GM12878 (cell line): Measurements from ENCODE around the gene IGFLR1. TPM values are rescaled to one million over a fixed set of nuclear protein-coding genes. Genes with fewer than 3 reads are reported as not detected.
A peak's percentile ranks its signal among the peaks of the same experiment; 100 is the strongest.

Experiments
- CEBPZ ChIP-seq: fragments of 150-350 bp; IDR thresholded peaks from 2 replicates; pipeline ENCODE4 v1.6.1; 2016; ENCODE audit warnings: low read depth, low read length
- GABPA ChIP-seq: IDR thresholded peaks from 2 replicates; pipeline ENCODE4 v1.6.1; 2014; ENCODE audit warnings: antibody characterized with exemption, low read depth, mild to moderate bottlenecking, inconsistent platforms
- HCFC1 ChIP-seq: fragments of 150-350 bp; IDR thresholded peaks from 2 replicates; pipeline ENCODE4 v1.6.1; 2014; ENCODE audit warnings: low read length
- KLF5 ChIP-seq: fragments of 450-650 bp; IDR thresholded peaks from 2 replicates; pipeline ENCODE4 v1.6.1; 2014; ENCODE audit warnings: mild to moderate bottlenecking; ENCODE audit not compliant: partially characterized antibody
- NRF1 ChIP-seq: conservative IDR thresholded peaks from 2 replicates; pipeline ENCODE4 v1.6.1; 2011; ENCODE audit warnings: mild to moderate bottlenecking, low read depth, low read length, improper control_type of control experiment
- POLR2AphosphoS2 ChIP-seq: IDR thresholded peaks from 2 replicates; pipeline ENCODE4 v1.6.1; 2011; ENCODE audit warnings: low read depth, mild to moderate bottlenecking, low read length, improper control_type of control experiment, moderate library complexity
- POLR2AphosphoS5 ChIP-seq: IDR thresholded peaks from 2 replicates; pipeline ENCODE4 v1.6.1; 2011; ENCODE audit warnings: mild to moderate bottlenecking, low read length, inconsistent platforms
- RELA ChIP-seq: fragments of 450-650 bp; IDR thresholded peaks from 2 replicates; pipeline ENCODE4 v1.8.0; 2014; ENCODE audit warnings: borderline replicate concordance; ENCODE audit not compliant: partially characterized antibody
- SIX5 ChIP-seq: IDR thresholded peaks from 2 replicates; pipeline ENCODE4 v1.6.1; 2011; ENCODE audit warnings: mild to moderate bottlenecking, low read depth, low read length, moderate library complexity; ENCODE audit not compliant: severe bottlenecking
- SMARCA5 ChIP-seq: fragments of 450-650 bp; IDR thresholded peaks from 2 replicates; pipeline ENCODE4 v1.6.1; 2017; ENCODE audit warnings: mild to moderate bottlenecking
- STAT3 ChIP-seq: IDR thresholded peaks from 2 replicates; pipeline ENCODE4 v1.6.1; 2011; ENCODE audit warnings: low read depth, low read length, improper control_type of control experiment
- SUPT20H ChIP-seq: IDR thresholded peaks from 2 replicates; pipeline ENCODE4 v1.6.1; 2011; ENCODE audit warnings: low read depth, mild to moderate bottlenecking, low read length, moderate library complexity, borderline replicate concordance; ENCODE audit not compliant: control insufficient read depth
- TARDBP ChIP-seq: IDR thresholded peaks from 2 replicates; pipeline ENCODE4 v1.6.1; 2016; ENCODE audit warnings: borderline replicate concordance
- ZNF207 ChIP-seq: fragments of 450-650 bp; IDR thresholded peaks from 2 replicates; pipeline ENCODE4 v1.6.1; 2014; ENCODE audit warnings: antibody characterized with exemption, mild to moderate bottlenecking, borderline replicate concordance
- ZNF24 ChIP-seq: fragments of 450-650 bp; IDR thresholded peaks from 2 replicates; pipeline ENCODE4 v1.6.1; 2017; ENCODE audit warnings: antibody characterized with exemption, mild to moderate bottlenecking
- ZNF687 ChIP-seq: fragments of 450-650 bp; IDR thresholded peaks from 2 replicates; pipeline ENCODE4 v1.6.1; 2017; ENCODE audit warnings: mild to moderate bottlenecking, moderate library complexity
- polyA plus RNA-seq, 11 experiments: library from polyadenylated mRNA; depleted of rRNA in 4 of 11; unstranded in 6 of 11; stranded (reverse) in 5 of 11; fragments of >200 nt; fragmentation: Nextera tagmentation in 4 of 11; fragmentation: Illumina TruSeq in 1 of 11; extraction: Ambion mirVana in 4 of 11; extraction: Trizol in 1 of 11; gene quantifications; 1 replicate in 1 of 11; 2 replicates in 10 of 11; pipeline versions ENCODE4 v1.2.1 to v1.2.3, GENCODE V29; 2011 to 2016; ENCODE audit warnings: inconsistent platforms in 2 of 11, missing spikeins in 2 of 11, low read depth in 1 of 11
- total RNA-seq, 4 experiments: library from RNA; depleted of rRNA in 3 of 4; stranded (reverse); fragments of >200 nt in 3 of 4; fragmentation: Illumina TruSeq in 1 of 4; extraction: Trizol in 1 of 4; gene quantifications; 2 replicates each; pipeline versions ENCODE4 v1.2.1 to v1.2.3, GENCODE V29; 2013 to 2021
- TF ChIP-seq, protein P1 (sequence below): IDR thresholded peaks from 2 replicates; pipeline ENCODE4 v1.6.1; 2012; ENCODE audit warnings: low read depth, low read length, improper control_type of control experiment

Gene IGFLR1
- total and polyA plus RNA-seq, 10 of the 15 experiments (the other 5 are each of a cell fraction or from before 2014, with no cell fraction given) = 2.5 to 39.9 (median 24.8) TPM

- TF ChIP-seq CEBPZ (no peak), SIX5 (peak; percentile 88), SUPT20H (no peak), ZNF687 (no peak), ZNF24 (no peak), SMARCA5 (no peak), NRF1 (peak; percentile 96), HCFC1 (peak; percentile 93), ZNF207 (no peak; the same call in 1 of the 2 replicates), POLR2AphosphoS5 (peak; percentile 47; the same call in 1 of the 2 replicates), KLF5 (no peak), TARDBP (0 out of 2 replicates have a peak, but pooled peaks have one; percentile 49), POLR2AphosphoS2 (no peak), STAT3 (no peak), RELA (no peak), GABPA (peak; percentile 93)
- TF ChIP-seq, protein P1, sequence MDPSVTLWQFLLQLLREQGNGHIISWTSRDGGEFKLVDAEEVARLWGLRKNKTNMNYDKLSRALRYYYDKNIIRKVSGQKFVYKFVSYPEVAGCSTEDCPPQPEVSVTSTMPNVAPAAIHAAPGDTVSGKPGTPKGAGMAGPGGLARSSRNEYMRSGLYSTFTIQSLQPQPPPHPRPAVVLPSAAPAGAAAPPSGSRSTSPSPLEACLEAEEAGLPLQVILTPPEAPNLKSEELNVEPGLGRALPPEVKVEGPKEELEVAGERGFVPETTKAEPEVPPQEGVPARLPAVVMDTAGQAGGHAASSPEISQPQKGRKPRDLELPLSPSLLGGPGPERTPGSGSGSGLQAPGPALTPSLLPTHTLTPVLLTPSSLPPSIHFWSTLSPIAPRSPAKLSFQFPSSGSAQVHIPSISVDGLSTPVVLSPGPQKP = peak; percentile 78
- TF ChIP-seq, all 136 proteins: peak for 32
Measured at GRCh38 chr19:35745328-35746086, 3.3 kb upstream of the IGFLR1 start, which contains the start of the genes PSENEN and U2AF1L4 (continued).
